ENCODE results near the gene STRIP2. TPM values are rescaled to one million over a fixed set of nuclear protein-coding genes. Genes with fewer than 3 reads are reported as not detected.

The STRIP2 gene
- total and polyA plus RNA-seq, 9 of the 15 experiments (the other 6 are each of a cell fraction or from before 2014, with no cell fraction given) = 10.1 to 81.8 (median 42.3) TPM

GRCh38 chr7:129438839-129439651 lies 4.8 kb downstream of the STRIP2 start (continued):
- TF ChIP-seq THAP7 (CRISPR knock-in tag; IDR thresholded peaks at IDR 0.05) (no peak), CGGBP1 (CRISPR knock-in tag; IDR thresholded peaks at IDR 0.05) (no peak), ZNF263 (CRISPR knock-in tag; IDR thresholded peaks at IDR 0.05; ENCODE audit: borderline replicate concordance) (peak; percentile 24; the same call in 1 of the 2 replicates), EP400 (IDR thresholded peaks at IDR 0.05) (peak; percentile 85), ZBTB8A (IDR thresholded peaks at IDR 0.05; ENCODE audit: partially characterized antibody) (no peak), SETDB1 (IDR thresholded peaks at IDR 0.05; ENCODE audit: low read length) (peak; percentile 39), SMARCA4 (IDR thresholded peaks at IDR 0.05) (peak; percentile 98), ZFPM2 (CRISPR knock-in tag; IDR thresholded peaks at IDR 0.05) (no peak), POLR2B (IDR thresholded peaks at IDR 0.05; ENCODE audit: low read depth, partially characterized antibody) (peak; percentile 11), HSF4 (CRISPR knock-in tag; IDR thresholded peaks at IDR 0.05; ENCODE audit: borderline replicate concordance) (no peak), RUNX1 (IDR thresholded peaks at IDR 0.05; ENCODE audit: low read depth) (no peak), ZNF41 (CRISPR knock-in tag; conservative IDR thresholded peaks at IDR 0.05) (peak; percentile 55; the same call in 1 of the 2 replicates), ZNF668 (CRISPR knock-in tag; IDR thresholded peaks at IDR 0.05) (no peak), TCF3 (CRISPR knock-in tag; IDR thresholded peaks at IDR 0.05) (peak; percentile 94), MTA3 (IDR thresholded peaks at IDR 0.05; ENCODE audit: borderline replicate concordance) (peak; percentile 84; the same call in 1 of the 2 replicates), RBM25 (IDR thresholded peaks at IDR 0.05; ENCODE audit: low read depth, low read length, severe bottlenecking) (no peak), NFE2 (IDR thresholded peaks at IDR 0.05; ENCODE audit: low read depth) (peak; percentile 70), BRD4 (IDR thresholded peaks at IDR 0.05) (no peak; the same call in 1 of the 2 replicates), NR2C2 (CRISPR knock-in tag; IDR thresholded peaks at IDR 0.05) (no peak), NR2C2 (tag; IDR thresholded peaks at IDR 0.05) (peak; percentile 63), BMI1 (IDR thresholded peaks at IDR 0.05; ENCODE audit: low read length) (no peak), ZNF444 (CRISPR knock-in tag; IDR thresholded peaks at IDR 0.05) (no peak), POLR3A (IDR thresholded peaks at IDR 0.05; ENCODE audit: borderline replicate concordance, extremely low read depth, insufficient read depth, insufficient read length) (no peak), GTF2B (IDR thresholded peaks at IDR 0.05; ENCODE audit: extremely low read depth, insufficient read length) (no peak), MAFK (IDR thresholded peaks at IDR 0.05; ENCODE audit: low read length) (0 out of 2 replicates have a peak, but pooled peaks have one; percentile 32), HIVEP1 (CRISPR knock-in tag; IDR thresholded peaks at IDR 0.05) (0 out of 2 replicates have a peak, but pooled peaks have one; percentile 56), RNF219 (CRISPR knock-in tag; IDR thresholded peaks at IDR 0.05) (no peak)

Measured in K562 (cell line).